SK-N-SH (cell line): Measurements from ENCODE around the gene SMIM29. TPM values are rescaled to one million over a fixed set of nuclear protein-coding genes. Genes with fewer than 3 reads are reported as not detected.

Source experiments
- CTCF ChIA-PET: fragments of 300-600, 350-600 bp; formaldehyde crosslinking; extraction: SDS; loops from one replicate; lab custom pipeline; 2021; lab: Yijun Ruan, JAX
- POLR2A ChIA-PET: fragments of 350-600 bp; sonication (Branson Sonifier 250); formaldehyde crosslinking; extraction: SDS; loops from one replicate; lab custom pipeline; 2020; ENCODE audit warnings: antibody characterized with exemption, inconsistent platforms; lab: Yijun Ruan, JAX
- DNase-seq: peaks from one replicate; pipeline ENCODE4 v3.0.0; 2012
- H2AFZ ChIP-seq: fragments of 200-600 bp; sonication (generic); 2 replicates; pipeline ENCODE4 v1.8.1; 2016; ENCODE audit warnings: antibody characterized with exemption, mild to moderate bottlenecking, low read depth
- H3F3A ChIP-seq: fragments of 200-600 bp; sonication (generic); replicated peaks from 2 replicates; pipeline ENCODE3; 2016; ENCODE audit warnings: antibody characterized with exemption, mild to moderate bottlenecking; ENCODE audit not compliant: insufficient read depth
- H3K27ac ChIP-seq, 2 experiments: fragments of 200-500 bp in 1 of 2; fragments of 200-600 bp in 1 of 2; sonication (Bioruptor generic) in 1 of 2; sonication (generic), shearing (Covaris generic) in 1 of 2; 2 replicates each; pipeline versions ENCODE4 v1.5.1 to v1.6.1; 2014 to 2016; ENCODE audit warnings: low read depth in 2 of 2, inconsistent platforms in 1 of 2, low read length in 1 of 2, mild to moderate bottlenecking in 1 of 2, mixed read lengths in 1 of 2
- H3K27me3 ChIP-seq: fragments of 200-600 bp; sonication (generic), shearing (Covaris generic); 2 replicates; pipeline ENCODE4 v1.6.1; 2016; ENCODE audit warnings: mixed run types; ENCODE audit not compliant: insufficient read depth
- H3K36me3 ChIP-seq, 2 experiments: fragments of 200-500 bp in 1 of 2; fragments of 200-600 bp in 1 of 2; sonication (Bioruptor generic) in 1 of 2; sonication (generic) in 1 of 2; replicated peaks in 1 of 2; 2 replicates each; pipeline versions ENCODE3 to v1.5.1; 2014 to 2016; ENCODE audit warnings: low read length in 1 of 2, mild to moderate bottlenecking in 1 of 2; ENCODE audit not compliant: insufficient read depth in 2 of 2, control insufficient read depth in 1 of 2
- H3K4me1 ChIP-seq, 2 experiments: fragments of 200-500 bp in 1 of 2; fragments of 200-600 bp in 1 of 2; sonication (Bioruptor generic) in 1 of 2; sonication (generic), shearing (Covaris generic) in 1 of 2; 2 replicates each; pipeline versions ENCODE4 v1.5.1 to v1.6.1; 2014 to 2016; ENCODE audit warnings: low read depth in 1 of 2, low read length in 1 of 2, mixed run types in 1 of 2; ENCODE audit not compliant: insufficient read depth in 2 of 2, control insufficient read depth in 1 of 2
- H3K4me2 ChIP-seq: fragments of 200-600 bp; sonication (generic), shearing (Covaris generic); 2 replicates; pipeline ENCODE4 v1.6.1; 2017; ENCODE audit warnings: mixed run types
- H3K4me3 ChIP-seq, 2 experiments: fragments of 200-500 bp in 1 of 2; fragments of 200-600 bp in 1 of 2; sonication (Bioruptor generic) in 1 of 2; sonication (generic), shearing (Covaris generic) in 1 of 2; 2 replicates each; pipeline versions ENCODE4 v1.5.1 to v1.8.1; 2014 to 2016; ENCODE audit warnings: low read depth in 2 of 2, inconsistent platforms in 1 of 2, low read length in 1 of 2, mild to moderate bottlenecking in 1 of 2, mixed read lengths in 1 of 2, moderate library complexity in 1 of 2
- H3K79me2 ChIP-seq: fragments of 200-600 bp; sonication (generic); 2 replicates; pipeline ENCODE4 v1.8.1; 2017; ENCODE audit warnings: mild to moderate bottlenecking; ENCODE audit not compliant: insufficient read depth
- H3K9ac ChIP-seq: fragments of 200-600 bp; sonication (generic); 2 replicates; pipeline ENCODE4 v1.6.1; 2017; ENCODE audit warnings: mixed run types
- H3K9me2 ChIP-seq: fragments of 200-600 bp; sonication (generic); 2 replicates; pipeline ENCODE4 v1.6.1; 2017; ENCODE audit warnings: mixed run types
- H3K9me3 ChIP-seq: fragments of 200-600 bp; sonication (generic); 2 replicates; pipeline ENCODE4 v1.6.1; 2017; ENCODE audit warnings: mixed run types, mild to moderate bottlenecking, moderate library complexity
- H4K20me1 ChIP-seq: fragments of 200-600 bp; sonication (generic); 2 replicates; pipeline ENCODE4 v1.6.1; 2017; ENCODE audit warnings: mild to moderate bottlenecking, mixed run types; ENCODE audit not compliant: insufficient read depth
- CTCF ChIP-seq: fragments of 200-600 bp; sonication (generic); IDR thresholded peaks from 2 replicates; pipeline ENCODE4 v1.6.1; 2017; ENCODE audit warnings: antibody characterized with exemption, mild to moderate bottlenecking, moderate library complexity
- EZH2phosphoT487 ChIP-seq: fragments of 200-600 bp; sonication (generic); IDR thresholded peaks from 2 replicates; pipeline ENCODE4 v1.6.1; 2017; ENCODE audit warnings: low read depth, mixed run types, mild to moderate bottlenecking, antibody characterized with exemption, moderate library complexity, borderline replicate concordance
- FOSL2 ChIP-seq: IDR thresholded peaks from 2 replicates; pipeline ENCODE4 v1.4.0; 2012; ENCODE audit warnings: low read depth, mild to moderate bottlenecking, moderate library complexity, borderline replicate concordance
- GATA2 ChIP-seq: sonication (generic); formaldehyde crosslinking; IDR thresholded peaks from 2 replicates; pipeline ENCODE4 v1.5.0; 2020; ENCODE audit warnings: mild to moderate bottlenecking, missing genetic modification reagents
- JUND ChIP-seq: IDR thresholded peaks from 2 replicates; pipeline ENCODE4 v1.4.0; 2012
- MEF2A ChIP-seq: IDR thresholded peaks from 2 replicates; pipeline ENCODE4 v1.4.0; 2012; ENCODE audit warnings: low read depth, borderline replicate concordance
- MXI1 ChIP-seq: IDR thresholded peaks from 2 replicates; pipeline ENCODE4 v1.6.1; 2012; ENCODE audit warnings: mild to moderate bottlenecking, low read depth, low read length, improper control_type of control experiment
- RAD21 ChIP-seq: IDR thresholded peaks from 2 replicates; pipeline ENCODE4 v1.6.1; 2012; ENCODE audit warnings: mild to moderate bottlenecking, low read length
- RFX5 ChIP-seq: IDR thresholded peaks from 2 replicates; pipeline ENCODE4 v1.6.1; 2012; ENCODE audit warnings: mild to moderate bottlenecking, improper control_type of control experiment, low read length
- TCF12 ChIP-seq: IDR thresholded peaks from 2 replicates; pipeline ENCODE4 v1.4.0; 2012
- TEAD4 ChIP-seq: IDR thresholded peaks from 2 replicates; pipeline ENCODE4 v1.4.0; 2012; ENCODE audit warnings: mild to moderate bottlenecking, borderline replicate concordance; ENCODE audit not compliant: insufficient read depth
- WGBS: methylation state at CpG from one replicate; pipeline ENCODE4 v1.1.6; 2017; ENCODE audit warnings: low lambda C conversion rate; 5-methylcytosine and 5-hydroxymethylcytosine counted together
- polyA plus RNA-seq, 3 experiments: library from polyadenylated mRNA; depleted of rRNA; stranded (reverse); fragments of >200 nt; gene quantifications; 2 replicates each; pipeline ENCODE4 v1.2.3, GENCODE V29; 2012
- TF ChIP-seq, protein P1 (sequence below): fragments of 150-350 bp; IDR thresholded peaks from 2 replicates; pipeline ENCODE4 v1.6.1; 2016; ENCODE audit warnings: mild to moderate bottlenecking, low read depth, low read length
- TF ChIP-seq, protein P2 (sequence below): IDR thresholded peaks from 2 replicates; pipeline ENCODE4 v1.4.0; 2012; ENCODE audit warnings: low read depth, borderline replicate concordance

SMIM29 gene
- polyA plus RNA-seq, 1 of the 3 experiments (the other 2 are of a cell fraction) = 50.2 TPM

- TF ChIP-seq, protein P1, sequence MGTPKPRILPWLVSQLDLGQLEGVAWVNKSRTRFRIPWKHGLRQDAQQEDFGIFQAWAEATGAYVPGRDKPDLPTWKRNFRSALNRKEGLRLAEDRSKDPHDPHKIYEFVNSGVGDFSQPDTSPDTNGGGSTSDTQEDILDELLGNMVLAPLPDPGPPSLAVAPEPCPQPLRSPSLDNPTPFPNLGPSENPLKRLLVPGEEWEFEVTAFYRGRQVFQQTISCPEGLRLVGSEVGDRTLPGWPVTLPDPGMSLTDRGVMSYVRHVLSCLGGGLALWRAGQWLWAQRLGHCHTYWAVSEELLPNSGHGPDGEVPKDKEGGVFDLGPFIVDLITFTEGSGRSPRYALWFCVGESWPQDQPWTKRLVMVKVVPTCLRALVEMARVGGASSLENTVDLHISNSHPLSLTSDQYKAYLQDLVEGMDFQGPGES = no peak
- TF ChIP-seq, all 33 proteins: peak for 0
These were observed 46.2 kb downstream of the SMIM29 start (continued) for GRCh38 chr6:34202329-34203201.

- Histone ChIP-seq H3K9me2 (no peaks in the 10 kb centered on the region), H4K20me1 (no peaks in the 10 kb centered on the region), H3K4me1 (peaks cover 0 to 3% of the 10 kb centered on the region in 2 experiments; a peak in 1 of 4 replicates), H3F3A (peaks cover 5% of the 10 kb centered on the region), H3K4me3 (no peak overlapping the region), H3K27ac (no peak overlapping the region), H3K27me3 (no peaks in the 10 kb centered on the region), H3K36me3 (no peaks in the 10 kb centered on the region), H3K9ac (no peak overlapping the region)
- POLR2A ChIA-PET = interaction anchor here (1.1 to 1.2 kb wide), 2 partner anchors 43 to 48 kb away, joined by 3 read pairs; no protein-coding TSS in a partner anchor
- no peak for DNase-seq
- CTCF ChIA-PET = interaction anchor here (1.0 to 1.8 kb wide), 7 partner anchors 12 to 939 kb away, joined by 3 to 6 read pairs (median 3); no protein-coding TSS in a partner anchor
- TF ChIP-seq TCF12 = no peak
- no peak for TF ChIP-seq CTCF
- no peak for TF ChIP-seq JUND
- no peak for TF ChIP-seq EZH2phosphoT487
- no peak for TF ChIP-seq FOSL2
- TF ChIP-seq, protein P2, sequence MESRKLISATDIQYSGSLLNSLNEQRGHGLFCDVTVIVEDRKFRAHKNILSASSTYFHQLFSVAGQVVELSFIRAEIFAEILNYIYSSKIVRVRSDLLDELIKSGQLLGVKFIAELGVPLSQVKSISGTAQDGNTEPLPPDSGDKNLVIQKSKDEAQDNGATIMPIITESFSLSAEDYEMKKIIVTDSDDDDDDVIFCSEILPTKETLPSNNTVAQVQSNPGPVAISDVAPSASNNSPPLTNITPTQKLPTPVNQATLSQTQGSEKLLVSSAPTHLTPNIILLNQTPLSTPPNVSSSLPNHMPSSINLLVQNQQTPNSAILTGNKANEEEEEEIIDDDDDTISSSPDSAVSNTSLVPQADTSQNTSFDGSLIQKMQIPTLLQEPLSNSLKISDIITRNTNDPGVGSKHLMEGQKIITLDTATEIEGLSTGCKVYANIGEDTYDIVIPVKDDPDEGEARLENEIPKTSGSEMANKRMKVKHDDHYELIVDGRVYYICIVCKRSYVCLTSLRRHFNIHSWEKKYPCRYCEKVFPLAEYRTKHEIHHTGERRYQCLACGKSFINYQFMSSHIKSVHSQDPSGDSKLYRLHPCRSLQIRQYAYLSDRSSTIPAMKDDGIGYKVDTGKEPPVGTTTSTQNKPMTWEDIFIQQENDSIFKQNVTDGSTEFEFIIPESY = no peak
- TF ChIP-seq GATA2 (CRISPR knock-in tag) = no peak
- no peak for TF ChIP-seq TEAD4
- TF ChIP-seq, protein P1 = no peak
- no peak for TF ChIP-seq MEF2A
- TF ChIP-seq MXI1 = no peak
- no peak for TF ChIP-seq RFX5
- TF ChIP-seq RAD21 = no peak
- TF ChIP-seq, all 33 proteins: peak for 0
- Histone ChIP-seq H3K79me2 (no peaks in the 10 kb centered on the region), H2AFZ (no peak overlapping the region), H3K9me3 (no peaks in the 10 kb centered on the region), H3K4me2 (no peak overlapping the region)
- WGBS = 95% methylated on average over 4 of the region's 4 CpGs
These were observed 47.2 kb downstream of the SMIM29 start for GRCh38 chr6:34201455-34202107.
